ENCODE results near the gene ABCG8. TPM values are rescaled to one million over a fixed set of nuclear protein-coding genes. Genes with fewer than 3 reads are reported as not detected.
A peak's percentile ranks its signal among the peaks of the same experiment; 100 is the strongest.

ABCG8 gene
- total RNA-seq, 1 experiment from 2014 or later = 1.4 TPM

DNA sequence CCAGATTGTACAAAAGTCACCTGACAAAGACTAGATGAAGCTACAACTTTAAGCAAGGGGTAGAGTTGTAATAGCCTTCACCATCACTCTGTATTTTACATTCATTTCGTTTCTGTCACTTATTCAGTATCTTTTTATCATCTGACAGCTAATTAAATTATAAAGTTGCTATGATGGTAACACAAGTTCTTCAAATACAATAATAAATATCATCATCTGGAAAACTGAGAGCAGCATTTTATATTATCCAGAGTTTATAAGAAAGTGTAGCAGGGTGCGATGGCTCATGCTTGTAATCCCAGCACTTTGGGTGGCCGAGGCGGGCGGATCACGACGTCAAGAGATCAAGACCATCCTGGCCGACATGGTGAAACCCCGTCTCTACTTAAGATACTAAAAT is 43.8 kb upstream of the ABCG8 start:
- CTCF ChIA-PET = no interaction called here
- H3K27ac Mint-ChIP-seq (ENCODE audit: unreplicated experiment) = no peak overlapping the region
- TF ChIP-seq CTCF (IDR thresholded peaks at IDR 0.05; ENCODE audit: unreplicated experiment) = no peak
- intact Hi-C loops (cut with micrococcal nuclease; ENCODE audit: unreplicated experiment) = no loop called here
- no TSS peak for BruUV-seq (replicated peaks)
- no peaks in the 10 kb centered on the region for H3K27me3 Mint-ChIP-seq (ENCODE audit: unreplicated experiment)
- peaks cover 5% of the 10 kb centered on the region for H3K36me3 Mint-ChIP-seq (ENCODE audit: insufficient read depth, unreplicated experiment)
- no peaks in the 10 kb centered on the region for H3K9me3 Mint-ChIP-seq (ENCODE audit: low read depth, unreplicated experiment)
- peaks cover 9% of the 10 kb centered on the region for H3K4me1 Mint-ChIP-seq (ENCODE audit: low read depth, unreplicated experiment)
- H3K4me3 Mint-ChIP-seq (ENCODE audit: low read depth, unreplicated experiment) = no peak overlapping the region
- DNase-seq = no peak

GRCh38 chr2:43796206-43796605 is 42.6 kb upstream of the ABCG8 start:
- CTCF ChIA-PET = no interaction called here
- H3K27me3 Mint-ChIP-seq (ENCODE audit: unreplicated experiment) = no peaks in the 10 kb centered on the region
- H3K4me3 Mint-ChIP-seq (ENCODE audit: low read depth, unreplicated experiment) = no peak overlapping the region
- H3K9me3 Mint-ChIP-seq (ENCODE audit: low read depth, unreplicated experiment) = no peaks in the 10 kb centered on the region
- no peak for DNase-seq
- no peak for TF ChIP-seq CTCF (IDR thresholded peaks at IDR 0.05; ENCODE audit: unreplicated experiment)
- H3K4me1 Mint-ChIP-seq (ENCODE audit: low read depth, unreplicated experiment) = peaks cover 9% of the 10 kb centered on the region
- H3K36me3 Mint-ChIP-seq (ENCODE audit: insufficient read depth, unreplicated experiment) = peaks cover 5% of the 10 kb centered on the region
- H3K27ac Mint-ChIP-seq (ENCODE audit: unreplicated experiment) = no peak overlapping the region
- intact Hi-C loops (cut with micrococcal nuclease; ENCODE audit: unreplicated experiment) = no loop called here
- no TSS peak for BruUV-seq (replicated peaks)

GRCh38 chr2:43798300-43798699 is 40.5 kb upstream of the ABCG8 start:
- intact Hi-C loops (cut with micrococcal nuclease; ENCODE audit: unreplicated experiment) = loop anchor here (2.0 kb wide), 1 partner anchor 81 kb away; no protein-coding TSS in a partner anchor
- peak; percentile 38 for TF ChIP-seq CTCF (IDR thresholded peaks at IDR 0.05; ENCODE audit: unreplicated experiment)
- Mint-ChIP-seq H3K4me3 (ENCODE audit: low read depth, unreplicated experiment) (no peak overlapping the region), H3K27ac (ENCODE audit: unreplicated experiment) (no peak overlapping the region), H3K9me3 (ENCODE audit: low read depth, unreplicated experiment) (no peaks in the 10 kb centered on the region), H3K36me3 (ENCODE audit: insufficient read depth, unreplicated experiment) (no peaks in the 10 kb centered on the region), H3K4me1 (ENCODE audit: low read depth, unreplicated experiment) (peaks cover 29% of the 10 kb centered on the region), H3K27me3 (ENCODE audit: unreplicated experiment) (no peaks in the 10 kb centered on the region)
- no TSS peak for BruUV-seq (replicated peaks)
- CTCF ChIA-PET = interaction anchor here (0.5 to 0.6 kb wide), 2 partner anchors 22 to 104 kb away, joined by 3 read pairs; no protein-coding TSS in a partner anchor
- DNase-seq = no peak

- Mint-ChIP-seq H3K4me3 (ENCODE audit: low read depth, unreplicated experiment) (no peak overlapping the region), H3K9me3 (ENCODE audit: low read depth, unreplicated experiment) (no peaks in the 10 kb centered on the region), H3K27me3 (ENCODE audit: unreplicated experiment) (no peaks in the 10 kb centered on the region), H3K27ac (ENCODE audit: unreplicated experiment) (no peak overlapping the region), H3K36me3 (ENCODE audit: insufficient read depth, unreplicated experiment) (no peaks in the 10 kb centered on the region), H3K4me1 (ENCODE audit: low read depth, unreplicated experiment) (peaks cover 30% of the 10 kb centered on the region)
- BruUV-seq (replicated peaks) = no TSS peak
- intact Hi-C loops (cut with micrococcal nuclease; ENCODE audit: unreplicated experiment) = no loop called here
- CTCF ChIA-PET = no interaction called here
- no peak for DNase-seq
- TF ChIP-seq CTCF (IDR thresholded peaks at IDR 0.05; ENCODE audit: unreplicated experiment) = no peak
Observed at GRCh38 chr2:43800894-43801293, 37.9 kb upstream of the ABCG8 start.
